Thyroid gland (tissue), 4 donors: ENCODE data around the gene INHBA. TPM values are rescaled to one million over a fixed set of nuclear protein-coding genes. Genes with fewer than 3 reads are reported as not detected.

Experiments
- DNase-seq, 2 donors: peaks; one replicate each; pipeline ENCODE4 v3.0.0-alpha.2; 2019
- H3K27ac ChIP-seq, 3 donors: fragments of 200-600 bp; sonication (generic); 1 replicate in 2 of 3; 2 replicates in 1 of 3; pipeline ENCODE4 v1.5.1; 2016 to 2019; ENCODE audit warnings: mild to moderate bottlenecking in 1 of 3, moderate library complexity in 1 of 3
- H3K27me3 ChIP-seq: fragments of 200-600 bp; sonication (generic); one replicate; pipeline ENCODE4 v1.5.1; 2019
- H3K36me3 ChIP-seq, 2 donors: fragments of 200-600 bp; sonication (generic); one replicate each; pipeline ENCODE4 v1.5.1; 2016 to 2019
- H3K4me1 ChIP-seq, 2 donors: fragments of 200-600 bp; sonication (generic); one replicate each; pipeline ENCODE4 v1.5.1; 2017 to 2019
- H3K4me3 ChIP-seq, 3 donors: fragments of 200-600 bp; sonication (generic); replicated peaks in 1 of 3; 1 replicate in 2 of 3; 2 replicates in 1 of 3; pipeline ENCODE4 v1.5.1; 2016; ENCODE audit warnings: mild to moderate bottlenecking in 1 of 3
- H3K9me3 ChIP-seq: fragments of 200-600 bp; sonication (generic); one replicate; pipeline ENCODE4 v1.5.1; 2017
- CTCF ChIP-seq, 6 experiments: fragments of 200-600 bp in 3 of 6; fragments of 450-650 bp in 3 of 6; sonication (generic) in 3 of 6; IDR thresholded peaks; one replicate each; pipeline ENCODE4 v1.5.1; 2016 to 2019; ENCODE audit warnings: antibody characterized with exemption in 6 of 6, mild to moderate bottlenecking in 2 of 6, inconsistent platforms in 1 of 6, moderate library complexity in 1 of 6
- POLR2A ChIP-seq, 2 donors: fragments of 450-650 bp; IDR thresholded peaks; one replicate each; pipeline ENCODE4 v1.6.1; 2017; ENCODE audit warnings: antibody characterized with exemption in 2 of 2, mild to moderate bottlenecking in 2 of 2, moderate library complexity in 1 of 2
- WGBS, 2 donors: methylation state at CpG; one replicate each; pipeline ENCODE4 v1.1.5; 2017; 5-methylcytosine and 5-hydroxymethylcytosine counted together
- intact Hi-C: fragments of 100-400 bp; cut with DNase I; formaldehyde crosslinking; loops from one replicate; pipeline ENCODE4 v1.15.1; 2023
- total RNA-seq, 4 donors: library from RNA; depleted of rRNA; stranded (reverse); fragments of >200 nt; gene quantifications; one replicate each; pipeline ENCODE4 v1.2.3, GENCODE V29; 2016

The INHBA gene
- total RNA-seq, 4 donors from 2014 or later = 1.3 to 3.0 (median 1.5) TPM

GRCh38 chr7:41695661-41696322, 7.1 kb downstream of the INHBA start:
- no peak for DNase-seq
- Histone ChIP-seq H3K27me3 (no peaks in the 10 kb centered on the region), H3K36me3 (no peaks in the 10 kb centered on the region), H3K4me1 (peaks cover 21 to 25% of the 10 kb centered on the region in 2 donors), H3K4me3 (no peak overlapping the region), H3K9me3 (no peaks in the 10 kb centered on the region), H3K27ac (peak overlapping the region in 2 of 3 donors; percentile 42 to 56)
- WGBS, 2 donors = 51 to 57% methylated on average over 13 of the region's 13 CpGs
- TF ChIP-seq POLR2A (IDR thresholded peaks at IDR 0.05) (no peak), CTCF (IDR thresholded peaks at IDR 0.05) (no peak)
- intact Hi-C loops = no loop called here

- intact Hi-C loops = no loop called here
Measured at GRCh38 chr7:41694495-41694894, 8.4 kb downstream of the INHBA start.

GRCh38 chr7:41693150-41693997, 9.5 kb downstream of the INHBA start:
- H3K4me1 ChIP-seq = peaks cover 16 to 20% of the 10 kb centered on the region in 2 donors
- intact Hi-C loops = no loop called here
- 82 to 86% methylated on average over 10 of the region's 10 CpGs for WGBS, 2 donors
- no peak overlapping the region for H3K27ac ChIP-seq
- no peak for DNase-seq
- TF ChIP-seq CTCF (IDR thresholded peaks at IDR 0.05) (no peak), POLR2A (IDR thresholded peaks at IDR 0.05) (no peak)
- no peaks in the 10 kb centered on the region for H3K9me3 ChIP-seq
- no peak overlapping the region for H3K4me3 ChIP-seq
- H3K27me3 ChIP-seq = no peaks in the 10 kb centered on the region
- no peaks in the 10 kb centered on the region for H3K36me3 ChIP-seq

More at GRCh38 chr7:41694495-41694894, 8.4 kb downstream of the INHBA start:
- Histone ChIP-seq H3K27me3 (no peaks in the 10 kb centered on the region), H3K36me3 (no peaks in the 10 kb centered on the region), H3K9me3 (no peaks in the 10 kb centered on the region), H3K4me3 (no peak overlapping the region), H3K4me1 (peaks cover 21 to 25% of the 10 kb centered on the region in 2 donors), H3K27ac (no peak overlapping the region)
- no peak for DNase-seq
- WGBS, 2 donors = 79 to 84% methylated on average over 6 of the region's 6 CpGs
- TF ChIP-seq POLR2A (IDR thresholded peaks at IDR 0.05) (no peak), CTCF (IDR thresholded peaks at IDR 0.05) (no peak)

GRCh38 chr7:41692251-41692650, 10.6 kb downstream of the INHBA start:
- WGBS, 2 donors = 81 to 85% methylated on average over 7 of the region's 7 CpGs
- DNase-seq = no peak
- no peaks in the 10 kb centered on the region for H3K9me3 ChIP-seq
- H3K27ac ChIP-seq = no peak overlapping the region
- peaks cover 11 to 16% of the 10 kb centered on the region in 2 donors for H3K4me1 ChIP-seq
- no peaks in the 10 kb centered on the region for H3K27me3 ChIP-seq
- intact Hi-C loops = no loop called here
- no peaks in the 10 kb centered on the region for H3K36me3 ChIP-seq
- no peak overlapping the region for H3K4me3 ChIP-seq
- TF ChIP-seq CTCF (IDR thresholded peaks at IDR 0.05) (no peak), POLR2A (IDR thresholded peaks at IDR 0.05) (no peak)
